ENCODE data around the gene MAGEB4.

- TF ChIP-seq CTCF (IDR thresholded peaks at IDR 0.05 in 4 of 5, conservative IDR thresholded peaks at IDR 0.05 in 1 of 5) (no peak), POLR2A (IDR thresholded peaks at IDR 0.05) (no peak)
Observed at GRCh38 chrX:30275498-30275897, 33.7 kb downstream of the MAGEB4 start.

Measured in gastrocnemius medialis (tissue), 4 donors.